ENCODE data around the gene MEIS2.
A peak's percentile ranks its signal among the peaks of the same experiment; 100 is the strongest.

- TF ChIP-seq, protein P1, sequence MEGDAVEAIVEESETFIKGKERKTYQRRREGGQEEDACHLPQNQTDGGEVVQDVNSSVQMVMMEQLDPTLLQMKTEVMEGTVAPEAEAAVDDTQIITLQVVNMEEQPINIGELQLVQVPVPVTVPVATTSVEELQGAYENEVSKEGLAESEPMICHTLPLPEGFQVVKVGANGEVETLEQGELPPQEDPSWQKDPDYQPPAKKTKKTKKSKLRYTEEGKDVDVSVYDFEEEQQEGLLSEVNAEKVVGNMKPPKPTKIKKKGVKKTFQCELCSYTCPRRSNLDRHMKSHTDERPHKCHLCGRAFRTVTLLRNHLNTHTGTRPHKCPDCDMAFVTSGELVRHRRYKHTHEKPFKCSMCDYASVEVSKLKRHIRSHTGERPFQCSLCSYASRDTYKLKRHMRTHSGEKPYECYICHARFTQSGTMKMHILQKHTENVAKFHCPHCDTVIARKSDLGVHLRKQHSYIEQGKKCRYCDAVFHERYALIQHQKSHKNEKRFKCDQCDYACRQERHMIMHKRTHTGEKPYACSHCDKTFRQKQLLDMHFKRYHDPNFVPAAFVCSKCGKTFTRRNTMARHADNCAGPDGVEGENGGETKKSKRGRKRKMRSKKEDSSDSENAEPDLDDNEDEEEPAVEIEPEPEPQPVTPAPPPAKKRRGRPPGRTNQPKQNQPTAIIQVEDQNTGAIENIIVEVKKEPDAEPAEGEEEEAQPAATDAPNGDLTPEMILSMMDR (conservative IDR thresholded peaks at IDR 0.05; ENCODE audit: low read length): peak; percentile 46
- no peak for TF ChIP-seq EZH2phosphoT487 (IDR thresholded peaks at IDR 0.05; ENCODE audit: borderline replicate concordance)
These were observed 33.3 kb upstream of the MEIS2 start for GRCh38 chr15:37133602-37134001.
